ENCODE results near the gene SYNGR4.
A peak's percentile ranks its signal among the peaks of the same experiment; 100 is the strongest.

SYNGR4 gene

GRCh38 chr19:48341515-48342413 lies 22.4 kb upstream of the SYNGR4 start:
- DNase-seq = no peak

GRCh38 chr19:48342414-48342738 lies 21.8 kb upstream of the SYNGR4 start:
- no peak for DNase-seq

- no peak for DNase-seq
These were observed 21.2 kb upstream of the SYNGR4 start for GRCh38 chr19:48342841-48343540.

GRCh38 chr19:48344892-48345291 lies 19.3 kb upstream of the SYNGR4 start:
- no peak for DNase-seq

GRCh38 chr19:48346191-48346590 lies 18.0 kb upstream of the SYNGR4 start:
- no peak for DNase-seq

- DNase-seq = no peak
These were observed 16.1 kb upstream of the SYNGR4 start for GRCh38 chr19:48348045-48348444.

GRCh38 chr19:48348737-48349136 lies 15.4 kb upstream of the SYNGR4 start:
- no peak for DNase-seq

GRCh38 chr19:48350856-48351255 lies 13.3 kb upstream of the SYNGR4 start:
- DNase-seq = no peak

GRCh38 chr19:48351341-48351752 lies 12.8 kb upstream of the SYNGR4 start:
- no peak for DNase-seq

GRCh38 chr19:48353677-48354076 lies 10.5 kb upstream of the SYNGR4 start:
- DNase-seq = no peak

GRCh38 chr19:48354332-48354992 lies 9.7 kb upstream of the SYNGR4 start:
- no peak for DNase-seq

GRCh38 chr19:48355365-48355954 lies 8.7 kb upstream of the SYNGR4 start:
- DNase-seq = no peak

GRCh38 chr19:48359123-48359522 lies 5.0 kb upstream of the SYNGR4 start:
- no peak for DNase-seq

- no peak for DNase-seq
These were observed 2.3 kb upstream of the SYNGR4 start for GRCh38 chr19:48361912-48362311.

GRCh38 chr19:48362716-48363499 lies 1.3 kb upstream of the SYNGR4 start:
- DNase-seq = peak; percentile 72

GRCh38 chr19:48363500-48363809 lies 712 bp upstream of the SYNGR4 start:
- DNase-seq = no peak

- no peak for DNase-seq
These were observed 606 bp downstream of the SYNGR4 start for GRCh38 chr19:48364598-48365348.

GRCh38 chr19:48365602-48366001 lies 1.4 kb downstream of the SYNGR4 start:
- DNase-seq = no peak

- DNase-seq = no peak
These were observed 3.7 kb downstream of the SYNGR4 start for GRCh38 chr19:48367855-48368254.

GRCh38 chr19:48368936-48369335 lies 4.8 kb downstream of the SYNGR4 start:
- no peak for DNase-seq

GRCh38 chr19:48370955-48371354 lies 6.8 kb downstream of the SYNGR4 start:
- DNase-seq = no peak

- no peak for DNase-seq
These were observed 7.2 kb downstream of the SYNGR4 start for GRCh38 chr19:48371367-48371766.

Data from activated gamma-delta T cell (primary cell).